ENCODE measurements around the gene ZNF785. TPM values are rescaled to one million over a fixed set of nuclear protein-coding genes. Genes with fewer than 3 reads are reported as not detected.

Gene ZNF785
- total and polyA plus RNA-seq, 2 of the 13 experiments (the other 11 are each of a cell fraction or from before 2014, with no cell fraction given): 0.01 TPM; not detected in 1

GRCh38 chr16:30535777-30536190 lies 49.7 kb downstream of the ZNF785 start (continued):
- TF ChIP-seq PITX1 (CRISPR knock-in tag; IDR thresholded peaks at IDR 0.05) (peak; percentile 68), ZNF775 (CRISPR knock-in tag; IDR thresholded peaks at IDR 0.05; ENCODE audit: borderline replicate concordance) (no peak; the same call in 1 of the 2 replicates), ZBTB49 (CRISPR knock-in tag; IDR thresholded peaks at IDR 0.05; ENCODE audit: borderline replicate concordance) (no peak), CEBPG (CRISPR knock-in tag; IDR thresholded peaks at IDR 0.05) (no peak), REXO4 (CRISPR knock-in tag; IDR thresholded peaks at IDR 0.05; ENCODE audit: borderline replicate concordance) (0 out of 2 replicates have a peak, but pooled peaks have one; percentile 32), FUBP1 (CRISPR knock-in tag; IDR thresholded peaks at IDR 0.05; ENCODE audit: borderline replicate concordance) (no peak), ARID5B (CRISPR knock-in tag; IDR thresholded peaks at IDR 0.05) (no peak), ZNF879 (CRISPR knock-in tag; IDR thresholded peaks at IDR 0.05) (no peak), DZIP1 (CRISPR knock-in tag; IDR thresholded peaks at IDR 0.05) (0 out of 2 replicates have a peak, but pooled peaks have one; percentile 36), ZNF441 (CRISPR knock-in tag; IDR thresholded peaks at IDR 0.05; ENCODE audit: borderline replicate concordance) (0 out of 2 replicates have a peak, but pooled peaks have one; percentile 66), ZNF543 (CRISPR knock-in tag; IDR thresholded peaks at IDR 0.05) (0 out of 2 replicates have a peak, but pooled peaks have one; percentile 37), NKX3-1 (CRISPR knock-in tag; IDR thresholded peaks at IDR 0.05) (peak; percentile 63), ZSCAN20 (CRISPR knock-in tag; IDR thresholded peaks at IDR 0.05; ENCODE audit: borderline replicate concordance) (no peak), ZNF276 (CRISPR knock-in tag; IDR thresholded peaks at IDR 0.05; ENCODE audit: low read depth) (peak; percentile 88; the same call in 1 of the 2 replicates), SP5 (CRISPR knock-in tag; IDR thresholded peaks at IDR 0.05; ENCODE audit: borderline replicate concordance, low read depth) (peak; percentile 56; the same call in 1 of the 2 replicates), ZNF432 (CRISPR knock-in tag; IDR thresholded peaks at IDR 0.05; ENCODE audit: borderline replicate concordance) (no peak), ZNF136 (CRISPR knock-in tag; IDR thresholded peaks at IDR 0.05; ENCODE audit: low read depth) (no peak)
